ENCODE measurements around the gene CAMK1D.

DNA sequence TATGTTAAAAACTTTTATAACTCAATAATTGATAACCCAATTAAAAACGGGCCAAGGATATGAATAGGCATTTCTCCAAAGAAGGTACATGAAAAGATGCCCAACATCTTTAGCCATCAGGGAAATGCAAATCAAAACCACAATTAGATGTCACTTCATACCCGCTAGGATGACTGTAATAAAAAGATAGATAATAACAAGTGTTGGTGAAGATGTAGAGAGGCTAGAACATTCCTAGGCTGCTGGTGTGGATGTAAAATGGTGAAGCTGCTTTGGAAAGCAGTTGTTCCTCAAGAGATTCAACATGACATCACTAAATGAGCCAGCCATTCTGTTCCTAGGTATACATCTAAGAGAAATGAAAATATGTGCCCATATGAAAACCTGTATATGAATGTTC, 35.6 kb downstream of the CAMK1D start:
- TF ChIP-seq CTCF (IDR thresholded peaks at IDR 0.05 in 4 of 5, conservative IDR thresholded peaks at IDR 0.05 in 1 of 5): no peak
- TF ChIP-seq POLR2A (IDR thresholded peaks at IDR 0.05): no peak

All from gastrocnemius medialis (tissue), 4 donors.